ENCODE data around the gene MPG.

DNA sequence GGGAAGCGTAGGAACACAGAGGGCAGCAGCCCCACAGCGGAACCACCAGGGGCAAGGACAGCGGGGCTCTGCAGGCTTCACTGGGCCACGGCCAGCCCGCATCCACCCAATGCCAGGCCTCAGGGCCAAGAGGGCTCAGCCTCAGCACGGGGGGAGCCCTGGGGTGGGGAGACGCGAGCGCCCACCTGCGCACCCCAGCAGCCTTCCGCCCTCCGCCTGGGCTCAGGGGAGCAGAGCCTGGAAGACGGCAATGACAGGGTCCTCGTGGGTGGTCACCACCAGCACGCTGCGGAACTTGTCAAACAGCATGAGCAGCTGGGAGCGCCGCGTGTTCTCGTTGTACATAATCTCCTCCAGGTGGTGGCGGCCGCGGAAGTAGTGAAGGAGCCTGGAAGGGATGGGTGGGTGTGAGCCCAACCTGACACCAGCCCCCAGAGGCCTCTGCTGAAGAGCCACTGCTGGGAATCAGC is 8.5 kb downstream of the MPG start:
- TF ChIP-seq, protein P1, sequence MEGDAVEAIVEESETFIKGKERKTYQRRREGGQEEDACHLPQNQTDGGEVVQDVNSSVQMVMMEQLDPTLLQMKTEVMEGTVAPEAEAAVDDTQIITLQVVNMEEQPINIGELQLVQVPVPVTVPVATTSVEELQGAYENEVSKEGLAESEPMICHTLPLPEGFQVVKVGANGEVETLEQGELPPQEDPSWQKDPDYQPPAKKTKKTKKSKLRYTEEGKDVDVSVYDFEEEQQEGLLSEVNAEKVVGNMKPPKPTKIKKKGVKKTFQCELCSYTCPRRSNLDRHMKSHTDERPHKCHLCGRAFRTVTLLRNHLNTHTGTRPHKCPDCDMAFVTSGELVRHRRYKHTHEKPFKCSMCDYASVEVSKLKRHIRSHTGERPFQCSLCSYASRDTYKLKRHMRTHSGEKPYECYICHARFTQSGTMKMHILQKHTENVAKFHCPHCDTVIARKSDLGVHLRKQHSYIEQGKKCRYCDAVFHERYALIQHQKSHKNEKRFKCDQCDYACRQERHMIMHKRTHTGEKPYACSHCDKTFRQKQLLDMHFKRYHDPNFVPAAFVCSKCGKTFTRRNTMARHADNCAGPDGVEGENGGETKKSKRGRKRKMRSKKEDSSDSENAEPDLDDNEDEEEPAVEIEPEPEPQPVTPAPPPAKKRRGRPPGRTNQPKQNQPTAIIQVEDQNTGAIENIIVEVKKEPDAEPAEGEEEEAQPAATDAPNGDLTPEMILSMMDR (IDR thresholded peaks at IDR 0.05) = no peak
- TF ChIP-seq TAF1 (IDR thresholded peaks at IDR 0.05; ENCODE audit: borderline replicate concordance, low read depth, low read length) (no peak), GATA2 (CRISPR knock-in tag; IDR thresholded peaks at IDR 0.05) (no peak), RCOR1 (IDR thresholded peaks at IDR 0.05; ENCODE audit: low read length) (no peak), GABPA (IDR thresholded peaks at IDR 0.05; ENCODE audit: low read depth) (no peak), REST (IDR thresholded peaks at IDR 0.05; ENCODE audit: low read depth, low read length) (no peak), EZH2phosphoT487 (IDR thresholded peaks at IDR 0.05; ENCODE audit: borderline replicate concordance, low read depth) (no peak), RAD21 (IDR thresholded peaks at IDR 0.05; ENCODE audit: low read length) (no peak), POLR2AphosphoS5 (IDR thresholded peaks at IDR 0.05; ENCODE audit: low read depth, low read length) (no peak)
- TF ChIP-seq, protein P2, sequence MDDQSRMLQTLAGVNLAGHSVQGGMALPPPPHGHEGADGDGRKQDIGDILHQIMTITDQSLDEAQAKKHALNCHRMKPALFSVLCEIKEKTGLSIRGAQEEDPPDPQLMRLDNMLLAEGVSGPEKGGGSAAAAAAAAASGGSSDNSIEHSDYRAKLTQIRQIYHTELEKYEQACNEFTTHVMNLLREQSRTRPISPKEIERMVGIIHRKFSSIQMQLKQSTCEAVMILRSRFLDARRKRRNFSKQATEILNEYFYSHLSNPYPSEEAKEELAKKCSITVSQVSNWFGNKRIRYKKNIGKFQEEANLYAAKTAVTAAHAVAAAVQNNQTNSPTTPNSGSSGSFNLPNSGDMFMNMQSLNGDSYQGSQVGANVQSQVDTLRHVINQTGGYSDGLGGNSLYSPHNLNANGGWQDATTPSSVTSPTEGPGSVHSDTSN (IDR thresholded peaks at IDR 0.05) = no peak
- TF ChIP-seq, protein P3, sequence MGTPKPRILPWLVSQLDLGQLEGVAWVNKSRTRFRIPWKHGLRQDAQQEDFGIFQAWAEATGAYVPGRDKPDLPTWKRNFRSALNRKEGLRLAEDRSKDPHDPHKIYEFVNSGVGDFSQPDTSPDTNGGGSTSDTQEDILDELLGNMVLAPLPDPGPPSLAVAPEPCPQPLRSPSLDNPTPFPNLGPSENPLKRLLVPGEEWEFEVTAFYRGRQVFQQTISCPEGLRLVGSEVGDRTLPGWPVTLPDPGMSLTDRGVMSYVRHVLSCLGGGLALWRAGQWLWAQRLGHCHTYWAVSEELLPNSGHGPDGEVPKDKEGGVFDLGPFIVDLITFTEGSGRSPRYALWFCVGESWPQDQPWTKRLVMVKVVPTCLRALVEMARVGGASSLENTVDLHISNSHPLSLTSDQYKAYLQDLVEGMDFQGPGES (IDR thresholded peaks at IDR 0.05; ENCODE audit: low read depth, low read length) = no peak
